Panc1 (cell line): ENCODE data around the gene TEX30. TPM values are rescaled to one million over a fixed set of nuclear protein-coding genes. Genes with fewer than 3 reads are reported as not detected.

Experiments used
- ATAC-seq: fragments of 200-7000 bp; cut with Tn5 transposase; 2 replicates; pipeline ENCODE4 v1.9.1; 2020; ENCODE audit warnings: mild to moderate bottlenecking, moderate library complexity
- Bru-seq: library from RNA; stranded (reverse); fragments of 400-500 nt; gene quantifications from one replicate; lab custom pipeline; 2021; lab: Mats Ljungman, UMichigan
- BruChase-seq, 2 experiments: library from RNA; stranded (reverse); fragments of 400-500 nt; gene quantifications; one replicate each; lab custom pipeline; 2021; lab: Mats Ljungman, UMichigan
- BruUV-seq: library from RNA; stranded (reverse); fragments of 400-500 nt; replicated peaks from 2 replicates; lab custom pipeline; 2021; lab: Mats Ljungman, UMichigan
- CTCF ChIA-PET: fragments of 300-600 bp; sonication (Branson Sonifier 250); formaldehyde crosslinking; loops from one replicate; lab custom pipeline; 2022; ENCODE audit warnings: antibody characterized with exemption; lab: Charles Lee
- POLR2A ChIA-PET: fragments of 300-600 bp; sonication (Branson Sonifier 250); formaldehyde crosslinking; loops from one replicate; lab custom pipeline; 2022; ENCODE audit warnings: antibody characterized with exemption; lab: Charles Lee
- DNase-seq: peaks from one replicate; pipeline ENCODE4 v3.0.0-alpha.2; 2010; ENCODE audit warnings: low read depth, low spot score
- H3K27ac ChIP-seq: 2 replicates; pipeline ENCODE4 v1.5.1; 2011; ENCODE audit warnings: mild to moderate bottlenecking, low read length, inconsistent platforms
- H3K27me3 ChIP-seq: fragments of 200-500 bp; sonication (Bioruptor generic); 2 replicates; pipeline ENCODE4 v1.6.0; 2014; ENCODE audit warnings: low read length, inconsistent platforms; ENCODE audit not compliant: control insufficient read depth, insufficient read depth
- H3K36me3 ChIP-seq: fragments of 200-500 bp; sonication (Bioruptor generic); 2 replicates; pipeline ENCODE4 v1.5.1; 2014; ENCODE audit warnings: inconsistent platforms, mild to moderate bottlenecking, low read length, moderate library complexity; ENCODE audit not compliant: control insufficient read depth, insufficient read depth
- H3K4me1 ChIP-seq: 2 replicates; pipeline ENCODE4 v1.5.1; 2011; ENCODE audit warnings: inconsistent platforms, mild to moderate bottlenecking, low read length, moderate library complexity; ENCODE audit not compliant: control insufficient read depth, insufficient read depth
- H3K4me3 ChIP-seq, 2 experiments: 2 replicates each; pipeline ENCODE4 v1.5.1; 2011 to 2012; ENCODE audit warnings: low read depth in 2 of 2, low read length in 2 of 2, mild to moderate bottlenecking in 2 of 2, inconsistent platforms in 1 of 2, moderate library complexity in 1 of 2
- H3K9me3 ChIP-seq: fragments of 200-500 bp; sonication (Bioruptor generic); 2 replicates; pipeline ENCODE4 v1.5.1; 2014; ENCODE audit warnings: low read depth, mild to moderate bottlenecking, inconsistent platforms, low read length, moderate library complexity; ENCODE audit not compliant: control insufficient read depth, insufficient read depth
- POLR2AphosphoS5 ChIP-seq: IDR thresholded peaks from 2 replicates; pipeline ENCODE4 v1.6.1; 2012; ENCODE audit warnings: mild to moderate bottlenecking, low read depth, low read length, moderate library complexity
- SIN3A ChIP-seq: IDR thresholded peaks from 2 replicates; pipeline ENCODE4 v1.6.1; 2012; ENCODE audit warnings: low read depth, mild to moderate bottlenecking, low read length, moderate library complexity, borderline replicate concordance; ENCODE audit not compliant: insufficient read depth
- TCF7L2 ChIP-seq: IDR thresholded peaks from 2 replicates; pipeline ENCODE4 v1.6.1; 2011; ENCODE audit warnings: mild to moderate bottlenecking, low read depth, low read length, inconsistent platforms
- in situ Hi-C: cut with HindIII; loops from 2 replicates; pipeline ENCODE4 v1.10.0; 2016; ENCODE audit warnings: low sequenced_read_pairs, low pct_unique_long_range_greater_than_20kb
- intact Hi-C: fragments of 100-400 bp; cut with micrococcal nuclease; formaldehyde crosslinking; loops from one replicate; pipeline ENCODE4 v1.10.0; 2022; ENCODE audit not compliant: unreplicated experiment
- long read RNA-seq: library from polyadenylated mRNA; unstranded; transcript quantifications from one replicate; pipeline ENCODE4 v2.0.0, GENCODE V29; 2021; ENCODE audit not compliant: unreplicated experiment
- polyA plus RNA-seq: library from polyadenylated mRNA; unstranded; fragments of >200 nt; gene quantifications from one replicate; pipeline ENCODE4 v1.2.1, GENCODE V29; 2012; ENCODE audit warnings: missing spikeins; ENCODE audit not compliant: insufficient read length
- total RNA-seq: library from RNA; stranded (reverse); gene quantifications from one replicate; pipeline ENCODE4 v1.2.1, GENCODE V29; 2021; ENCODE audit not compliant: unreplicated experiment
- TF ChIP-seq, protein P1 (sequence below), 2 experiments: IDR thresholded peaks; 2 replicates each; pipeline ENCODE4 v1.6.1; 2011 to 2012; ENCODE audit warnings: low read depth in 2 of 2, control low read depth in 1 of 2, low read length in 1 of 2, mild to moderate bottlenecking in 1 of 2, moderate library complexity in 1 of 2; ENCODE audit not compliant: insufficient read depth in 1 of 2
- TF ChIP-seq, protein P2 (sequence below): fragments of 450-650 bp; IDR thresholded peaks from 2 replicates; pipeline ENCODE4 v1.5.1; 2017; ENCODE audit warnings: mild to moderate bottlenecking

TEX30 gene
- total RNA-seq, result 20.8 TPM
- polyA plus RNA-seq, result 6.2 TPM
- percentile 74 among the genes with signal in this experiment for Bru-seq, nascent RNA
- BruChase-seq, experiment 1, labeled RNA remaining after a 2-hour chase, result percentile 78 among the genes with signal in this experiment
- BruChase-seq, experiment 2, labeled RNA remaining after a 6-hour chase, result percentile 84 among the genes with signal in this experiment
- long read RNA-seq, transcript TEX30-202 (5 exons, 1,038 nt), result minor isoform, 7 of 57 reads
- long read RNA-seq, transcript TEX30-206 (6 exons, 1,165 nt), result major isoform, 30 of 57 reads
- long read RNA-seq, partial matches to known transcripts, result 12 of 57 reads
- long read RNA-seq, other reads (novel, unspliced or antisense), result 7 of 57 reads

GRCh38 chr13:102773441-102774213 lies at the start of gene TEX30:
TEX30 (minus strand) TSS chr13:102773786; CDS start chr13:102770026, 3,760 bp downstream.
- no peaks in the 10 kb centered on the region for H3K9me3 ChIP-seq
- ChIA-PET CTCF (no interaction called here), POLR2A (no interaction called here)
- BruUV-seq, result no TSS peak
- H3K4me3 ChIP-seq, result peak within 1 kb of the TSS; percentile 68 to 76
- TF ChIP-seq, protein P1, sequence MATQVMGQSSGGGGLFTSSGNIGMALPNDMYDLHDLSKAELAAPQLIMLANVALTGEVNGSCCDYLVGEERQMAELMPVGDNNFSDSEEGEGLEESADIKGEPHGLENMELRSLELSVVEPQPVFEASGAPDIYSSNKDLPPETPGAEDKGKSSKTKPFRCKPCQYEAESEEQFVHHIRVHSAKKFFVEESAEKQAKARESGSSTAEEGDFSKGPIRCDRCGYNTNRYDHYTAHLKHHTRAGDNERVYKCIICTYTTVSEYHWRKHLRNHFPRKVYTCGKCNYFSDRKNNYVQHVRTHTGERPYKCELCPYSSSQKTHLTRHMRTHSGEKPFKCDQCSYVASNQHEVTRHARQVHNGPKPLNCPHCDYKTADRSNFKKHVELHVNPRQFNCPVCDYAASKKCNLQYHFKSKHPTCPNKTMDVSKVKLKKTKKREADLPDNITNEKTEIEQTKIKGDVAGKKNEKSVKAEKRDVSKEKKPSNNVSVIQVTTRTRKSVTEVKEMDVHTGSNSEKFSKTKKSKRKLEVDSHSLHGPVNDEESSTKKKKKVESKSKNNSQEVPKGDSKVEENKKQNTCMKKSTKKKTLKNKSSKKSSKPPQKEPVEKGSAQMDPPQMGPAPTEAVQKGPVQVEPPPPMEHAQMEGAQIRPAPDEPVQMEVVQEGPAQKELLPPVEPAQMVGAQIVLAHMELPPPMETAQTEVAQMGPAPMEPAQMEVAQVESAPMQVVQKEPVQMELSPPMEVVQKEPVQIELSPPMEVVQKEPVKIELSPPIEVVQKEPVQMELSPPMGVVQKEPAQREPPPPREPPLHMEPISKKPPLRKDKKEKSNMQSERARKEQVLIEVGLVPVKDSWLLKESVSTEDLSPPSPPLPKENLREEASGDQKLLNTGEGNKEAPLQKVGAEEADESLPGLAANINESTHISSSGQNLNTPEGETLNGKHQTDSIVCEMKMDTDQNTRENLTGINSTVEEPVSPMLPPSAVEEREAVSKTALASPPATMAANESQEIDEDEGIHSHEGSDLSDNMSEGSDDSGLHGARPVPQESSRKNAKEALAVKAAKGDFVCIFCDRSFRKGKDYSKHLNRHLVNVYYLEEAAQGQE (IDR thresholded peaks at IDR 0.05; ENCODE audit: insufficient read depth in 1 of 2, low read depth in 2 of 2, low read length in 1 of 2), result 0 out of 4 replicates have a peak, but pooled peaks of 1 of the 2 experiments have one; percentile 37
- TF ChIP-seq SIN3A, result no peak
- peak; percentile 86 for TF ChIP-seq POLR2AphosphoS5
- TF ChIP-seq, protein P2, sequence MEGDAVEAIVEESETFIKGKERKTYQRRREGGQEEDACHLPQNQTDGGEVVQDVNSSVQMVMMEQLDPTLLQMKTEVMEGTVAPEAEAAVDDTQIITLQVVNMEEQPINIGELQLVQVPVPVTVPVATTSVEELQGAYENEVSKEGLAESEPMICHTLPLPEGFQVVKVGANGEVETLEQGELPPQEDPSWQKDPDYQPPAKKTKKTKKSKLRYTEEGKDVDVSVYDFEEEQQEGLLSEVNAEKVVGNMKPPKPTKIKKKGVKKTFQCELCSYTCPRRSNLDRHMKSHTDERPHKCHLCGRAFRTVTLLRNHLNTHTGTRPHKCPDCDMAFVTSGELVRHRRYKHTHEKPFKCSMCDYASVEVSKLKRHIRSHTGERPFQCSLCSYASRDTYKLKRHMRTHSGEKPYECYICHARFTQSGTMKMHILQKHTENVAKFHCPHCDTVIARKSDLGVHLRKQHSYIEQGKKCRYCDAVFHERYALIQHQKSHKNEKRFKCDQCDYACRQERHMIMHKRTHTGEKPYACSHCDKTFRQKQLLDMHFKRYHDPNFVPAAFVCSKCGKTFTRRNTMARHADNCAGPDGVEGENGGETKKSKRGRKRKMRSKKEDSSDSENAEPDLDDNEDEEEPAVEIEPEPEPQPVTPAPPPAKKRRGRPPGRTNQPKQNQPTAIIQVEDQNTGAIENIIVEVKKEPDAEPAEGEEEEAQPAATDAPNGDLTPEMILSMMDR, result no peak
- no peak for TF ChIP-seq TCF7L2
- H3K27ac ChIP-seq, result peak within 1 kb of the TSS; percentile 87
- no peaks in the 10 kb centered on the region; the same call in 1 of the 2 replicates for H3K4me1 ChIP-seq
- no peaks in the 10 kb centered on the region; the same call in 1 of the 2 replicates for H3K36me3 ChIP-seq
- peak; percentile 10 for DNase-seq
- peak; percentile 98 for ATAC-seq
- in situ Hi-C loops, result no loop called here
- H3K27me3 ChIP-seq, result no peaks in the 10 kb centered on the region
- intact Hi-C loops, result no loop called here

DNA sequence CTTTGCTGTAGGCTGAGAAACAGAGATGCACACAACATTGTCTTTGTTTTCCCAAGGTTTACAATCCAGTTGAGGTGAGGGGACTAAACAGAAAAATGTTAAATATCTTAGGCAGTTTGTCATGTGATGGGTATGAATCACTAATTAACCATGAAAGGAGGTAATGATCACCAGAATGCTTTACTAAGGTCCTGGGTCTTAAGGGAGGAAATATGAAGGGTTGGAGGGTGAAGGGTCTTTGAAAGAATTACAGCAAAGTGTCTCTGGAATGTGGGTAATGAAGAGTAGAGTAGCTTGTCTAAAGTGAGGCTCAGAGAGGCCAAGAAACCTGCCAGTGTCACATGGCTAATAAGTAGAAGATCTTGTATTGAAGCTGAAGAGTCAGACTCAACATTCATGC lies 44.3 kb upstream of the TEX30 start:
- H3K4me3 ChIP-seq, result no peak overlapping the region
- intact Hi-C loops (no loop called here), in situ Hi-C loops (no loop called here)
- no peaks in the 10 kb centered on the region for H3K27me3 ChIP-seq
- ATAC-seq (no peak), DNase-seq (no peak)
- H3K4me1 ChIP-seq, result no peaks in the 10 kb centered on the region
- POLR2A ChIA-PET, result no interaction called here
- H3K27ac ChIP-seq, result no peak overlapping the region
- BruUV-seq, result no TSS peak
- no peaks in the 10 kb centered on the region for H3K36me3 ChIP-seq
- no peaks in the 10 kb centered on the region for H3K9me3 ChIP-seq
- TF ChIP-seq, protein P2, result no peak
- TF ChIP-seq POLR2AphosphoS5, result no peak
- no peak for TF ChIP-seq SIN3A
- no peak for TF ChIP-seq TCF7L2
- TF ChIP-seq, protein P1 (IDR thresholded peaks at IDR 0.05; ENCODE audit: insufficient read depth in 1 of 2, low read depth in 2 of 2, low read length in 1 of 2), result no peak
- CTCF ChIA-PET, result no interaction called here
